Left lung (tissue), 10 donors: ENCODE measurements around the gene ELMO2. TPM values are rescaled to one million over a fixed set of nuclear protein-coding genes. Genes with fewer than 3 reads are reported as not detected.
A peak's percentile ranks its signal among the peaks of the same experiment; 100 is the strongest.

ENCODE experiments used
- ATAC-seq: fragments of 200-7000 bp; cut with Tn5 transposase; one replicate; pipeline ENCODE4 v1.9.1; 2020; ENCODE audit warnings: moderate library complexity
- DNase-seq, 4 donors: peaks; one replicate each; pipeline ENCODE4 v3.0.0-alpha.2; 2013 to 2020
- H3K27ac ChIP-seq, 2 donors: fragments of 200-600 bp; sonication (generic) in 1 of 2; one replicate each; pipeline versions ENCODE4 v1.5.0 to v1.8.0; 2020 to 2021
- H3K27me3 ChIP-seq, 2 donors: fragments of 200-600 bp; sonication (generic) in 1 of 2; one replicate each; pipeline versions ENCODE4 v1.5.0 to v1.8.0; 2020 to 2021
- H3K36me3 ChIP-seq, 2 donors: fragments of 200-600 bp; sonication (generic) in 1 of 2; one replicate each; pipeline versions ENCODE4 v1.5.0 to v1.8.0; 2020 to 2021
- H3K4me1 ChIP-seq, 2 donors: fragments of 200-600 bp; one replicate each; pipeline ENCODE4 v1.8.0; 2021
- H3K4me3 ChIP-seq, 2 donors: fragments of 200-600 bp; sonication (generic) in 1 of 2; one replicate each; pipeline versions ENCODE4 v1.5.0 to v1.8.0; 2020 to 2021; ENCODE audit warnings: mild to moderate bottlenecking in 1 of 2
- H3K9me3 ChIP-seq, 2 donors: fragments of 200-600 bp; sonication (generic) in 1 of 2; one replicate each; pipeline versions ENCODE4 v1.5.0 to v1.8.0; 2020 to 2021
- intact Hi-C, 2 donors: fragments of 100-400 bp; cut with DNase I; formaldehyde crosslinking; loops; one replicate each; pipeline versions ENCODE4 v1.11.2 to v1.14.2; 2022
- polyA plus RNA-seq, 6 donors: library from polyadenylated mRNA; unstranded; fragments of 120-200 nt; gene quantifications; one replicate each; pipeline ENCODE4 v1.2.1, GENCODE V29; 2013; ENCODE audit not compliant: insufficient read length in 6 of 6
- total RNA-seq, 2 donors: library from RNA; stranded (reverse); fragmentation: NEBNext Ultra II Directional; extraction: Animal tissue kit (Norgen Biotek cat#: 25700); gene quantifications; one replicate each; pipeline ENCODE4 v1.2.1, GENCODE V29; 2021
- TF ChIP-seq, protein P1 (sequence below), 2 donors: fragments of 200-600 bp; sonication (generic) in 1 of 2; IDR thresholded peaks; one replicate each; pipeline versions ENCODE4 v1.5.0 to v1.8.0; 2021; ENCODE audit warnings: antibody characterized with exemption in 2 of 2
- donor health status: DM: no; HTN: yes; CAD: no.
- donor health status: DM: no; HTN: no; CAD: no.

The ELMO2 gene
- total and polyA plus RNA-seq, 8 donors, result 56.2 to 79.1 (median 60.5) TPM

DNA sequence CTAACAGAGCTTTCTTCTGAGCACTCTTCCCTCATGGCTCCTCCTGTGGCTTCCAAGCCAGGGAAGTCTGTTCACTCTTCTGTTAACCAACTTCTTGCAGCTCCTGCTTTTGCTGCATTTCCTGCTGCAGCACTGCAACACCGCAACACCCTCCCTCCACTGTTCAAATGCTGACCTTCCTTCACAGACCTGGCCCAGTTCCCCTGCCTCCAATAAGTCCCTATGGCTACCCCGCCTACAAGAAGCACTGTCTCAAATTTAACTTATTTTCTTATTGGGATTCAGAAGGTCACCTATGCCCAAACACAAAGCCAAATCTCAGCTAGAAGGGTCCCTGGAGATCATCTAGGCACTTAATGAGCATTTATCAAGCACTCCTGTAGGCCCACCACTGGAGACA lies 44.6 kb downstream of the ELMO2 start:
- no peaks in the 10 kb centered on the region for H3K27me3 ChIP-seq
- H3K4me1 ChIP-seq, result peaks cover 14 to 80% of the 10 kb centered on the region in 2 donors
- H3K9me3 ChIP-seq, result no peaks in the 10 kb centered on the region
- peak overlapping the region in 1 of 2 donors; percentile 61 for H3K27ac ChIP-seq
- no peak overlapping the region for H3K4me3 ChIP-seq
- TF ChIP-seq, protein P1, sequence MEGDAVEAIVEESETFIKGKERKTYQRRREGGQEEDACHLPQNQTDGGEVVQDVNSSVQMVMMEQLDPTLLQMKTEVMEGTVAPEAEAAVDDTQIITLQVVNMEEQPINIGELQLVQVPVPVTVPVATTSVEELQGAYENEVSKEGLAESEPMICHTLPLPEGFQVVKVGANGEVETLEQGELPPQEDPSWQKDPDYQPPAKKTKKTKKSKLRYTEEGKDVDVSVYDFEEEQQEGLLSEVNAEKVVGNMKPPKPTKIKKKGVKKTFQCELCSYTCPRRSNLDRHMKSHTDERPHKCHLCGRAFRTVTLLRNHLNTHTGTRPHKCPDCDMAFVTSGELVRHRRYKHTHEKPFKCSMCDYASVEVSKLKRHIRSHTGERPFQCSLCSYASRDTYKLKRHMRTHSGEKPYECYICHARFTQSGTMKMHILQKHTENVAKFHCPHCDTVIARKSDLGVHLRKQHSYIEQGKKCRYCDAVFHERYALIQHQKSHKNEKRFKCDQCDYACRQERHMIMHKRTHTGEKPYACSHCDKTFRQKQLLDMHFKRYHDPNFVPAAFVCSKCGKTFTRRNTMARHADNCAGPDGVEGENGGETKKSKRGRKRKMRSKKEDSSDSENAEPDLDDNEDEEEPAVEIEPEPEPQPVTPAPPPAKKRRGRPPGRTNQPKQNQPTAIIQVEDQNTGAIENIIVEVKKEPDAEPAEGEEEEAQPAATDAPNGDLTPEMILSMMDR (IDR thresholded peaks at IDR 0.05), result no peak
- H3K36me3 ChIP-seq, result peaks cover 0 to 36% of the 10 kb centered on the region in 2 donors
- no peak for DNase-seq
- no peak for ATAC-seq
- intact Hi-C loops, result no loop called here

DNA sequence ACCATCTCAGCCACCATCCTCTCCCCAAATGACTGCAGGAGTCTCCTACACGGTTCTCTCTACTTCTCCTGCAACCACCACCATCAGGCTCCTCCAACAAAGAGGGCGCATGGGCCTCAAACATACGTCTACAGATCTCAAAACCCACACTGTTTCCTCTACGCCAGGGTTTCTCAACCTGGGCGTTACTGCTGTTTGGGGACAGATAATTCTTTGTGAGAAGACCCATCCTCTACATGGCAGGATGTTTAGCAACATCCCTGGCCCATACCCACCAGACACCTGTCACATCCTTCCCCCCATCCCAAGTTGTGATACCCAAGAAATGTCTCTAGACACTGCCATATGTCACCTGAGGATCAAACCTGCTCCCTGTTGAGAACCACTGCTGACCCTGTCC lies 45.0 kb downstream of the ELMO2 start:
- no peaks in the 10 kb centered on the region for H3K27me3 ChIP-seq
- DNase-seq (no peak), ATAC-seq (no peak)
- intact Hi-C loops, result no loop called here
- TF ChIP-seq, protein P1 (IDR thresholded peaks at IDR 0.05), result no peak
- H3K9me3 ChIP-seq, result no peaks in the 10 kb centered on the region
- peak overlapping the region in 1 of 2 donors; percentile 61 for H3K27ac ChIP-seq
- no peak overlapping the region for H3K4me3 ChIP-seq
- peaks cover 14 to 85% of the 10 kb centered on the region in 2 donors for H3K4me1 ChIP-seq
- H3K36me3 ChIP-seq, result peaks cover 0 to 33% of the 10 kb centered on the region in 2 donors

DNA sequence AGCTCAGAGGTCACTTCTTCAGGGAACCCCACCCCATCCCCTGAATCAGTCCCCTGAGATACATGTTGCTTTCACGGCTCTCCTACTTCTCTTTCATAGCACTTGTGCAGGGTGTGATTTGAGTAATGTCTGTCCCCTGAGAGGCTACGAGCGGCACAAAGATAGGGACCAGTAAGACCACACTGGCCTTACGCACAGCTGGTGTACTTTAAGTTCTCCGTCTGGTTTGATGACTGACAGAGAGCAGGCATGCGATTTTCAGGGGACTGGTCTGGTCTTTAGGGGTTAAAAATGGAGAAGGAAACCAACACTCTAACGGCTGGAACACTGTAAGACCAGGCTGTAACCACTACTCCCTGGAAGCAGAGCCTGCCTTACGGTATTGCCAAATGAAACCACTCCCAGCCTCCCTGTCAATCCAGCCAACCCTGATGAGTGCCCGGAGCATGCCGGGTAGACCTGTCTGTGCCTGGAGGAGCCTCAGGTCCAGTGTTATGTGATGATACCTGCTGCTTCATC lies 47.1 kb downstream of the ELMO2 start:
- Histone ChIP-seq H3K4me3 (no peak overlapping the region), H3K4me1 (peaks cover 14 to 79% of the 10 kb centered on the region in 2 donors), H3K9me3 (no peaks in the 10 kb centered on the region), H3K36me3 (peaks cover 0 to 40% of the 10 kb centered on the region in 2 donors), H3K27ac (peak overlapping the region in 1 of 2 donors; percentile 13), H3K27me3 (no peaks in the 10 kb centered on the region)
- DNase-seq, result no peak
- TF ChIP-seq, protein P1 (IDR thresholded peaks at IDR 0.05), result no peak
- no peak for ATAC-seq
- intact Hi-C loops, result no loop called here

DNA sequence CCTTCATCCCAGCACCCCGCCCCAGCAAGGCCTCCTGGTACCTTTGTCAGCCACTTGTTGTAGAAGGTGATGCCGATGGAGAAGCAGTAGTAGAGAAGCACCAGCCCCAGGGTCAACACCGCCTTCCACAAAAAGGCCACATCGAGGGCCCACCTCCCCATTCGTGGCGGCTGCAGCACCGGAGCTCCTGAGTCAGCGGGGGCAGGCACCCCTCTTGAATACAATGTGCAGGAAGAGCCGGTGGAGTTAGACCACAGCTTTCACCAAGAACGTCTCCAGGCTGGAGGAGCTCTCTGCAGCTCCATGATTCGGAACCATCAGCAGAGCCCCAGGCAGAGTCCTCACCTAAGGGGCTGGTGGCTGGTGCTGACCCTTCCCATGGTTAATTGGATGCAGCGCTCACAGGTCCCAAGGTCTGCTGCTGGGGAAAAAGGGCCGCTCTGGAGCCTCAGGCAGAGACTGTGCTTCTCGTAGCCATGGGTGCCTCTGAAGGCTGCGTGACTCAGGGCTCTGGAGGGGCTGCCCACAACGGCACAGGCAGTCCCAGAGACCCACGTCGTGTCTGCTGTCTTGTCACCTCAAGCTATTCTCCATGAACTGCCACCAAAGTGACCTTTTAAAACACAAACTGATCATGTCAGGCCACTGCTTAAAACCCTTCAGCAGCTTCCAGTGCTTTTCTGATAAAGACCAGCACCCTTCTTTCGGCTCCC lies 47.9 kb downstream of the ELMO2 start:
- peaks cover 13 to 76% of the 10 kb centered on the region in 2 donors for H3K4me1 ChIP-seq
- intact Hi-C loops, result no loop called here
- ATAC-seq, result no peak
- H3K27me3 ChIP-seq, result no peaks in the 10 kb centered on the region
- TF ChIP-seq, protein P1 (IDR thresholded peaks at IDR 0.05), result no peak
- no peaks in the 10 kb centered on the region for H3K9me3 ChIP-seq
- no peak overlapping the region for H3K27ac ChIP-seq
- H3K4me3 ChIP-seq, result no peak overlapping the region
- DNase-seq, result peak in 1 of 4 donors; percentile 10
- peaks cover 0 to 48% of the 10 kb centered on the region in 2 donors for H3K36me3 ChIP-seq

DNA sequence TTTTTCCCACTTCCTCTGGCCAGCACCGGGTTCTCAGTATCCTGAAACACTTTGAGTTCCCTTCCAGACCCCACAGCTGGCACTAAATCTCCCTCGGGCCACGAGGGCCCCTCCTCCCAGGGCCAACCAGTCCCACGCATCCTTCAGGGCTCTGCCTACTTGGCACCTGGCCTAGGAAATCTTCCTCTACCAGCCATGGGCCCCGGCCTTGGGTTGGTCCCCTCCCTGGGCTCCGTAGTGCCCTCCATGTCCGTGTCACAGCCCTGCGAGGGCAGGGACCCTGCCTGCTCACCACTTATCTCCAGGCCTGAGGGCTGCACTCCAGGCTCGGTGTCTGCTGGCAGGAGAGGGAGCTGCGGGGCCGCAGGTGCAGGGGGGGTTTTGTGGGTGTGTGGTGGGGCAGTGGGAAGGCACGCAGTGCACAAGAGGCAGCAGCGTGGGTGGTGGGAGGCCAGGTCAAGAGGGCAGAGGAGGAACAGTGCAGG lies 49.3 kb downstream of the ELMO2 start:
- intact Hi-C loops, result no loop called here
- no peak for DNase-seq
- peak; percentile 39 for ATAC-seq
- Histone ChIP-seq H3K36me3 (peaks cover 0 to 51% of the 10 kb centered on the region in 2 donors), H3K4me3 (no peak overlapping the region), H3K9me3 (no peaks in the 10 kb centered on the region), H3K27ac (peak overlapping the region in 1 of 2 donors; percentile 23), H3K4me1 (peaks cover 5 to 62% of the 10 kb centered on the region in 2 donors), H3K27me3 (no peaks in the 10 kb centered on the region)
- TF ChIP-seq, protein P1 (IDR thresholded peaks at IDR 0.05), result no peak
